Measurements from ENCODE around the gene CRNKL1.

CRNKL1 gene

GRCh38 chr20:20052074-20052970 lies at the start of gene CRNKL1, which contains the start of gene CFAP61:
Gene CRNKL1, minus strand, starts transcription at chr20:20052466. Its CDS starts 124 bp downstream, at chr20:20052342.
Gene CFAP61, plus strand, starts transcription at chr20:20052532. Its CDS starts 4,122 bp downstream, at chr20:20056654.
- peak; percentile 95 to 99 (median 99) for DNase-seq

- no peak for DNase-seq
Measured at GRCh38 chr20:20100881-20101280, 48.6 kb upstream of the CRNKL1 start.

- peak in 2 of 3 experiments; percentile 10 to 68 for DNase-seq
Measured at GRCh38 chr20:20096421-20096820, 44.2 kb upstream of the CRNKL1 start.

- DNase-seq: no peak
Measured at GRCh38 chr20:20095114-20095872, 43.0 kb upstream of the CRNKL1 start.

DNA sequence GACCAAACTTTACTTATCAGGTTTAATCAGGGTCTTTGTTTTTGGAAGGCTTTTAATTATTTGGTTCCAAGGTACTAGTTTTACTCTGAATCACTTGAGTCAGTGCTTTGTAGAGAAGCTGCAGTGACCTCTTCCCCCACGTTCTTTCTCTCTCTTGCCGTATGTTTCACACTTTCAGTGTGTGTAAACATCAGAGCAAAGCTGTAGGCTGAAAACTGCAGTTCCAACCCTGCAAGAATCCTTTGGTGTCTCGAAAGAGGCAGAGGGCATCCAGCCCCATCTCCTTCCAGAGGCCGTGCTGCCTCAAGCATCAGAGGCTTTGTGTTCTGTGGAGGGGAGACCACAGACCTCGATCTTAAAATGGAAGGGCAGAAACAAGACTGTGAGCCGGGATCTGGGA lies 42.1 kb upstream of the CRNKL1 start:
- no peak for DNase-seq

GRCh38 chr20:20092827-20093226 lies 40.6 kb upstream of the CRNKL1 start:
- DNase-seq: no peak

DNA sequence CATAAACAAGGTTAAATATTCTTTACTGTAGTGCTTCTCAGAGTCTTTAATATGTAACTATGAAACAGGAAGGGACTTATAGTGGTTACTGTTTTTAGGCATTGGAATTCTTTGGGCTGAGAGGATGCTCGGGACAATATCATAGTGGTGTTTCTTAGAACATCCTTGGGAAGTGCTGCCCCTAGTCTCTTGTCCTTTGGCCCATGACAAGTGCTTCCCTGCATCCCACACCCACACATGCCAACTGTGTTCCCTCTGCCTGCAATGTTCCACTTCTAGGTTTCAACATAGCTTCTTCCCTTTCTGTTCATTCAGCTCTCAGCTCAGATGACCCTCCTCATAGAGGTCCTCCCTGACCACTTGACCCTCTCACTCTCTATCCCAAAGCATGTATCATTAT lies 37.7 kb upstream of the CRNKL1 start:
- DNase-seq: no peak

DNA sequence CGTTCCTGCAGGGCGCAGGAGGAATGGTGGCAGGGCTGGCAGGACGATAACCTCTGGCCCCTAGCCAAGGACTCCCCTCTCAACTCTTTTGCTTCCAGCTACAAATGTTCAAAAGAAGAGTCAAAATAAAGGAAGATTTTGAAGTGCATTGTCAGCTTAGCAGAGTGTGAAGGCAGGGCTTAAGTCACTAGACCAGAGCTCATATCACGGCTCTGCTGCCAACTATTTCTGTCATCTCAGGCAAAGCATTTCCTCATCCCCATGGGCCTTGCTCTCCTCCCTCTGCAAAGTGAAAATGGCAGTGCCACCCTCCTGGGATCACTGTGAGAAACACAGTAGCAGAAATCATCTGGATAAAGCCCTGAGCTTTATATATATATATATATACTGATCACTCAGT lies 36.8 kb upstream of the CRNKL1 start:
- DNase-seq: no peak

DNA sequence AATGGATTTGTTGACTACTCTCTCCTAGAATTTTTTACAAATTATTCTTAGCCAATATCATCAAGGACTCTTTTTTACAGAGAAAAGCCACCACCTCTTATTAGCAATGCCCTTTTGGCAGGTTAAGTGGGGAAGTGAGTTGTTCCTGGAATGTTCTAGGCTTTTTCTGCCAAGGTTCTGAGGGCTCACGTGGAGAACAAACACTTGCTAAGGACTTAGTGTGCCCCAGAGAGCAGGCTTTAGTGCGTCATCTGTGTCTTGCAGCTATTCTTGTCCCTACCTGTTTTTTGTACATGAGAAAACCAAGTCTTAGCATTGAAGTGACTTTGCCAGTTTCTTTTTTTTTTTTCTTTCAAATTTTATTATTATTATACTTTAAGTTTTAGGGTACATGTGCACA lies 33.5 kb upstream of the CRNKL1 start:
- no peak for DNase-seq

- DNase-seq: peak in 2 of 3 experiments; percentile 23 to 47
Measured at GRCh38 chr20:20085071-20085470, 32.8 kb upstream of the CRNKL1 start.

DNA sequence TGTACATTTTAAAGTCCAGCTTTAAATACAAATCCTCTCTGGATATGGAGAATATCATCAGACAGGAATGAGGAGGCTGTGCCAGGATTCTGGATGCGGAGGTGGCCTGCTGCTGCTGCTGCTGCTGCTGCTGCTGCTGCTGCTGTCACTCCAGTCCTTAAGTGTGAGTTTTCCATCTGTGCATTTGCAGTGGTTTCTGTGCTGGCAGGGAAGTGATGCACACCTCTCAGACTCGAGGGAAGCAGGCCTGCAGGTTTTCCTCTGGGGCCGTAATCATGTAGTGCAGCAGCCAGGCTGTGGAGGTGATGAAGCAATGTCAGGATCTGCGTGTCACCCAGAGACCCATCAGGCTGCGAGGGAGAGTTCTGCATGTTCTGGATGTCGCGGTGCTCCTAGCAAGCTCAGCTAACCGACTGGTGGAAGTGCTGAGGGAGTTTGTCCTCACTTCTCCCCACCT lies 32.1 kb upstream of the CRNKL1 start:
- DNase-seq: peak in 1 of 3 experiments; percentile 63

DNA sequence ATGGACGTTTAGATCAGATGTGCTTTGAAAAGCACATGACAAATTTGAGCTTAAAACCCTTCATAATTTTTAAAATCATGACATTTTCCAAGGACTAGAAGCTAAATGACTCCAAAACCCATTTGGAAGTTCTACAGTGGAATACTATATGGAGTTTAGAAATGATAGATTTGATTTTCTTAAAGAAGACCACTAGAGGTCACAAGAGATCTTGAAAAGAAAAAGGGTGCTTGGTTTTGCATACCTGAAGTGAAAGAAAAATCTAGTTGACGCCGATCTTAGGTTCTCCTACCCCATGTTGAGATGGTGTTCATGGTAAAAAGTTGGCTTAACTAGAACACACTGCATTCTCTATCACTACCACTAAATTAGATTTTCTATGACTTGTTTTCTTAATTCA lies 31.5 kb upstream of the CRNKL1 start:
- DNase-seq: peak; percentile 38 to 87 (median 57)

- DNase-seq: peak; percentile 37 to 74 (median 44)
Measured at GRCh38 chr20:20079102-20079784, 27.0 kb upstream of the CRNKL1 start.

GRCh38 chr20:20078041-20078440 lies 25.8 kb upstream of the CRNKL1 start:
- no peak for DNase-seq

- no peak for DNase-seq
Measured at GRCh38 chr20:20076297-20077065, 24.2 kb upstream of the CRNKL1 start.

DNA sequence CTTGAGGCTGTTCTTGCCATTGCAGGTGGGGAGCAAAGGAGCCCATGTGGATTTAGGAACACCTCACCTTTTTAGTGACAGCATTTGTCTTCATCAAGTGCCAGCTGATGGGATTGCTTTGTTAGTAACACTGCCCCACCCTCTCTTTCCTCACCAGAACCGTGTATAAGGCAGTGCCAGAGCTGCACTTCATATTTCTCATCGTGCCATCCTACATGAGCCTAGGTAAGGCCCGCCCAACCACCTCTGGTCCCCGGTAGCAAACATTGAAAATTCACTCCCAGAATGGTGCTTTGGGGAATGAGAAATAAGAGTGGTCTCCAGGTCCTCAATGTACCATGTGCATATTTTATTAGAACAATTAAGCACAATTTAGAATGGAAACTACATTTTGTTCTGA lies 22.8 kb upstream of the CRNKL1 start:
- no peak for DNase-seq

- DNase-seq: peak; percentile 56 to 91 (median 74)
Measured at GRCh38 chr20:20073801-20074371, 21.6 kb upstream of the CRNKL1 start.

DNA sequence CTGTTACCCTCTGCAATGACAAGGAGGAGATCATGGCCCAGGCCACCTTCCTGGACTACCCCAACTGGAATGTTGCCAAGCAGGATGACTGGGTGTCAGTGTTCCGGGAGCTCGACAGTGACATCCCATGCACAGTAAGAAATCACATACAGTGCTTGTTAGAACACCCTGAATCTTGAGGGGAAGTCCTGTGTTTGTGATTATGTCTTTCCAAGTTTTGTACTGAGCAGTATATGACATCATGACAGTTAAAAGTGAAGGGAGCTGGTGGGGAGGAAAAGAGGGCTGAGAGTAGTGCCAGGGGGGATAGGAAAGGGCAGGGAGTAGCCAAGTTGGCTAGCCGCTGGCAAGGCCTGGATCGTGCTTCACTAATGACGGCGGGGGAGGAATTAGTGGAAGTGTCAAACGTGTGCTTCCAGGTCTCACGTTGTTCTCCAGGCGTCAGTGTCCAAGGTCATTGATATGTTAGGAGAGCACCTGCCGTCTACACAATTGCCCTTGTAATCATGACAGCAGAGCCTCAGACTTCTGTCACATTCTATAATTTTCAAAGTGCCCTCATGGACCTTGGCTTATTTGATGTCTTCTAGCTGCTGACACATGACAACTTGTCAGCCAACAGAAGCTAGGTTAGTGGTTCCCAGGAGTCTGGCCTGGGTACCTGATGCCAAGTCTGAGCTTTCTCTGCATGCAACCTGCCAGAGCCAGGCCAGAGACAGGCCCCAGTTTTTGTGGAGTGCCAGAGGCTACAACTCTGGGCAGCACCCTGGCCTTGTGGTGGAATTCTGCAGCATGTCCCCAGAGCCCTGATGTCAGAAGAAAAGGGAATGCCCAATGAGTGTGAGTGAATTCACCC lies 18.8 kb upstream of the CRNKL1 start:
- DNase-seq: peak in 1 of 3 experiments; percentile 20

DNA sequence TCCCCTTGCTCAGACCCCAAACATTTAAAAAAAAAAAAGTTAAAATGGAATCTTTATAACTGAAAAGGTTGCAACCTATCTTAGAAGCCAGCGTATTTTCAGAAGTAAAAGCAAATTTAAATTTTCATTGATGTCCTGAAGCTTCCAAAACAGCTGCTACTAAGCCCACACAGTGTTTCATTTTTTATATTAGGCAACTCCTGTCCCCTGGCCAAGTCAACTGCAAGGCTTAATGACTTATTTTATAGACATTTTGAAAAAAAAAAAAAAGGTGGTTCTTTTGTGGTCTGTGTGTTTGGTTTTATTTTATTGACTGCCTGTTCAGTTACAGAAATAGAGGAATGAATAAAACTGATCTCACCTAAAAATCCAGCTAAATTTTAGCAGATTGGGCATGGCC lies 13.1 kb upstream of the CRNKL1 start:
- DNase-seq: no peak

GRCh38 chr20:20063941-20064702 lies 11.9 kb upstream of the CRNKL1 start:
- no peak for DNase-seq

All from NCI-H1417 (cell line).